Smooth muscle cell (in vitro differentiated cells): ENCODE measurements around the gene DPY19L3. TPM values are rescaled to one million over a fixed set of nuclear protein-coding genes. Genes with fewer than 3 reads are reported as not detected.

Experiments used
- DNase-seq: peaks from one replicate; lab custom pipeline; 2025; ENCODE audit not compliant: unreplicated experiment; lab: John Stamatoyannopoulos, UW
- H2AFZ ChIP-seq: fragments of 200-600 bp; sonication (generic); 2 replicates; pipeline ENCODE4 v1.6.0; 2016; ENCODE audit warnings: antibody characterized with exemption, low read depth, mild to moderate bottlenecking
- H3F3A ChIP-seq: fragments of 200-600 bp; sonication (generic); 2 replicates; pipeline ENCODE4 v1.6.0; 2017; ENCODE audit warnings: antibody characterized with exemption, low read depth
- H3K27ac ChIP-seq: fragments of 200-600 bp; sonication (generic); 2 replicates; pipeline ENCODE4 v1.5.1; 2016; ENCODE audit warnings: low read depth, mild to moderate bottlenecking
- H3K27me3 ChIP-seq: fragments of 200-600 bp; sonication (generic); 2 replicates; pipeline ENCODE4 v1.6.1; 2016; ENCODE audit warnings: low read depth, mild to moderate bottlenecking
- H3K36me3 ChIP-seq: fragments of 200-600 bp; sonication (generic); 2 replicates; pipeline ENCODE4 v1.5.1; 2016; ENCODE audit warnings: low read depth
- H3K4me1 ChIP-seq: fragments of 200-600 bp; sonication (generic); 2 replicates; pipeline ENCODE4 v1.5.1; 2016; ENCODE audit warnings: low read depth
- H3K4me2 ChIP-seq: fragments of 200-600 bp; sonication (generic); 2 replicates; pipeline ENCODE4 v1.6.0; 2016; ENCODE audit warnings: mild to moderate bottlenecking
- H3K4me3 ChIP-seq: fragments of 200-600 bp; sonication (generic); 2 replicates; pipeline ENCODE4 v1.5.1; 2016; ENCODE audit warnings: mild to moderate bottlenecking
- H3K79me2 ChIP-seq: fragments of 200-600 bp; sonication (generic); 2 replicates; pipeline ENCODE4 v1.6.0; 2016; ENCODE audit warnings: low read depth, mild to moderate bottlenecking
- H3K9ac ChIP-seq: fragments of 200-600 bp; sonication (generic); 2 replicates; pipeline ENCODE4 v1.6.0; 2016; ENCODE audit warnings: low read depth
- H3K9me3 ChIP-seq: fragments of 200-600 bp; sonication (generic); replicated peaks from 2 replicates; pipeline ENCODE4 v1.5.1; 2016; ENCODE audit warnings: low read depth
- H4K20me1 ChIP-seq: fragments of 200-600 bp; sonication (generic); 2 replicates; pipeline ENCODE4 v1.6.0; 2016; ENCODE audit warnings: low read depth
- WGBS: methylation state at CpG from one replicate; pipeline ENCODE4 v1.1.7; 2016; ENCODE audit warnings: low lambda C conversion rate; 5-methylcytosine and 5-hydroxymethylcytosine counted together
- polyA plus RNA-seq: library from polyadenylated mRNA; unstranded; fragments of >200 nt; fragmentation: Nextera tagmentation; extraction: Ambion mirVana; gene quantifications from 2 replicates; pipeline ENCODE4 v1.2.1, GENCODE V29; 2016
- total RNA-seq: library from RNA; depleted of rRNA; stranded (reverse); fragments of >200 nt; gene quantifications from 2 replicates; pipeline ENCODE4 v1.2.3, GENCODE V29; 2014
- TF ChIP-seq, protein P1 (sequence below): fragments of 200-600 bp; sonication (generic); IDR thresholded peaks from 2 replicates; pipeline ENCODE4 v1.5.1; 2017; ENCODE audit warnings: borderline replicate concordance, mild to moderate bottlenecking, antibody characterized with exemption; ENCODE audit not compliant: insufficient read depth, poor library complexity, severe bottlenecking

DPY19L3 gene
- total and polyA plus RNA-seq, 2 experiments from 2014 or later, result 5.8 to 50.0 TPM

- TF ChIP-seq, protein P1, sequence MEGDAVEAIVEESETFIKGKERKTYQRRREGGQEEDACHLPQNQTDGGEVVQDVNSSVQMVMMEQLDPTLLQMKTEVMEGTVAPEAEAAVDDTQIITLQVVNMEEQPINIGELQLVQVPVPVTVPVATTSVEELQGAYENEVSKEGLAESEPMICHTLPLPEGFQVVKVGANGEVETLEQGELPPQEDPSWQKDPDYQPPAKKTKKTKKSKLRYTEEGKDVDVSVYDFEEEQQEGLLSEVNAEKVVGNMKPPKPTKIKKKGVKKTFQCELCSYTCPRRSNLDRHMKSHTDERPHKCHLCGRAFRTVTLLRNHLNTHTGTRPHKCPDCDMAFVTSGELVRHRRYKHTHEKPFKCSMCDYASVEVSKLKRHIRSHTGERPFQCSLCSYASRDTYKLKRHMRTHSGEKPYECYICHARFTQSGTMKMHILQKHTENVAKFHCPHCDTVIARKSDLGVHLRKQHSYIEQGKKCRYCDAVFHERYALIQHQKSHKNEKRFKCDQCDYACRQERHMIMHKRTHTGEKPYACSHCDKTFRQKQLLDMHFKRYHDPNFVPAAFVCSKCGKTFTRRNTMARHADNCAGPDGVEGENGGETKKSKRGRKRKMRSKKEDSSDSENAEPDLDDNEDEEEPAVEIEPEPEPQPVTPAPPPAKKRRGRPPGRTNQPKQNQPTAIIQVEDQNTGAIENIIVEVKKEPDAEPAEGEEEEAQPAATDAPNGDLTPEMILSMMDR, result no peak
- no peaks in the 10 kb centered on the region for H3K79me2 ChIP-seq
- no peaks in the 10 kb centered on the region for H3K36me3 ChIP-seq
- H3K4me3 ChIP-seq, result no peak overlapping the region
- no peak overlapping the region for H3K9ac ChIP-seq
- H3K4me2 ChIP-seq, result no peak overlapping the region
- H4K20me1 ChIP-seq, result no peaks in the 10 kb centered on the region
- H3K4me1 ChIP-seq, result no peaks in the 10 kb centered on the region
- 94% methylated on average over 3 of the region's 3 CpGs for WGBS
- H3F3A ChIP-seq, result no peaks in the 10 kb centered on the region
- H3K27me3 ChIP-seq, result no peaks in the 10 kb centered on the region
- no peaks in the 10 kb centered on the region for H3K9me3 ChIP-seq
- DNase-seq, result no peak
- H2AFZ ChIP-seq, result no peak overlapping the region
- no peak overlapping the region for H3K27ac ChIP-seq
Observed at GRCh38 chr19:32460476-32460875, 54.9 kb downstream of the DPY19L3 start.

DNA sequence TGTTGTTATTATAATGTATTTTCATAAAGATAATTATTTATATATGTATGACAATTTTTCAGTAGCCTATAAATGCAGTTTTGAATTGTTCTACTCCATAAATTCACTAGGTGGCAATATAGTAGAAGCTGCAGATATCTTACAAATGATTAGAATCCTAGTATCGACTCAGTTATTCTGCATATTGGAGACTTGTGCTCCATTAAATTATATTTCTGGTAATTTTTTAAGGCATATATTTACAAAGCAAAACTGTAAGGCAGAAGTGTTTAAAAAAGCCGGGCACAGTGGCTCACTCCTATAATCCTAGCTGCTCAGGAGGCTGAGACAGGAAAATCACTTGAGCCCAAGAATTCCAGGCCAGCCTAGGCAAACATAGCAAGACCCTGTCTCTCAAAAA is 58.7 kb downstream of the DPY19L3 start:
- Histone ChIP-seq H3K36me3 (no peaks in the 10 kb centered on the region), H3K4me1 (no peaks in the 10 kb centered on the region), H2AFZ (no peak overlapping the region), H3K27me3 (no peaks in the 10 kb centered on the region), H4K20me1 (no peaks in the 10 kb centered on the region), H3F3A (no peaks in the 10 kb centered on the region), H3K9me3 (no peaks in the 10 kb centered on the region), H3K4me2 (no peak overlapping the region), H3K9ac (no peak overlapping the region), H3K4me3 (no peak overlapping the region), H3K79me2 (no peaks in the 10 kb centered on the region), H3K27ac (no peak overlapping the region)
- no peak for DNase-seq
- TF ChIP-seq, protein P1, result peak; percentile 27
- 98% methylated on average over 2 of the region's 2 CpGs for WGBS

GRCh38 chr19:32465176-32465575 is 59.6 kb downstream of the DPY19L3 start:
- H3F3A ChIP-seq, result no peaks in the 10 kb centered on the region
- H3K4me1 ChIP-seq, result no peaks in the 10 kb centered on the region
- H3K9me3 ChIP-seq, result no peaks in the 10 kb centered on the region
- WGBS, result 98% methylated on average over 2 of the region's 2 CpGs
- no peak overlapping the region for H3K27ac ChIP-seq
- H3K79me2 ChIP-seq, result no peaks in the 10 kb centered on the region
- TF ChIP-seq, protein P1, result no peak
- H3K9ac ChIP-seq, result no peak overlapping the region
- DNase-seq, result no peak
- no peaks in the 10 kb centered on the region for H3K27me3 ChIP-seq
- H3K4me3 ChIP-seq, result no peak overlapping the region
- H3K4me2 ChIP-seq, result no peak overlapping the region
- H3K36me3 ChIP-seq, result no peaks in the 10 kb centered on the region
- H2AFZ ChIP-seq, result no peak overlapping the region
- no peaks in the 10 kb centered on the region for H4K20me1 ChIP-seq

GRCh38 chr19:32469795-32470194 is 64.2 kb downstream of the DPY19L3 start:
- Histone ChIP-seq H3K36me3 (no peaks in the 10 kb centered on the region), H3K79me2 (no peaks in the 10 kb centered on the region), H3F3A (no peaks in the 10 kb centered on the region), H2AFZ (no peak overlapping the region), H4K20me1 (no peaks in the 10 kb centered on the region), H3K4me3 (no peak overlapping the region), H3K9me3 (no peaks in the 10 kb centered on the region), H3K27ac (peak overlapping the region; percentile 33), H3K4me1 (no peaks in the 10 kb centered on the region), H3K27me3 (no peaks in the 10 kb centered on the region), H3K4me2 (no peak overlapping the region), H3K9ac (no peak overlapping the region)
- TF ChIP-seq, protein P1, result no peak
- 90% methylated on average over 5 of the region's 5 CpGs for WGBS
- no peak for DNase-seq
